Measurements from ENCODE around the gene MAP4K5. TPM values are rescaled to one million over a fixed set of nuclear protein-coding genes. Genes with fewer than 3 reads are reported as not detected.

Gene MAP4K5
- total RNA-seq = 100 to 1,000 TPM in 3 of 4 donors, 10 to 100 TPM in 1; 73.6 to 143 (median 124) TPM

GRCh38 chr14:50532502-50533240 lies at the start of gene MAP4K5:
Gene MAP4K5 (minus strand): TSS chr14:50532569. CDS start chr14:50532049, 520 bp downstream.
- Histone ChIP-seq H3K27me3 (no peaks in the 10 kb centered on the region), H3K36me3 (no peaks in the 10 kb centered on the region), H3K4me1 (peaks cover 10 to 59% (median 21%) of the 10 kb centered on the region in 3 donors), H3K27ac (peak within 1 kb of the TSS; percentile 96 to 98 (median 97)), H3K4me3 (peak within 1 kb of the TSS; percentile 78 to 92 (median 88)), H3K9me3 (no peaks in the 10 kb centered on the region)
- 0% methylated on average over 5 to 33 of the region's 60 CpGs for WGBS, 2 donors
- peak; percentile 61 for DNase-seq
- intact Hi-C loops (cut with DNase I) = loop anchor here (5.0 kb wide), 1 partner anchor 210 kb away; no protein-coding TSS in a partner anchor
- TF ChIP-seq POLR2A (IDR thresholded peaks at IDR 0.05) = peak in 2 of 4 donors; percentile 86
- TF ChIP-seq, protein P1, sequence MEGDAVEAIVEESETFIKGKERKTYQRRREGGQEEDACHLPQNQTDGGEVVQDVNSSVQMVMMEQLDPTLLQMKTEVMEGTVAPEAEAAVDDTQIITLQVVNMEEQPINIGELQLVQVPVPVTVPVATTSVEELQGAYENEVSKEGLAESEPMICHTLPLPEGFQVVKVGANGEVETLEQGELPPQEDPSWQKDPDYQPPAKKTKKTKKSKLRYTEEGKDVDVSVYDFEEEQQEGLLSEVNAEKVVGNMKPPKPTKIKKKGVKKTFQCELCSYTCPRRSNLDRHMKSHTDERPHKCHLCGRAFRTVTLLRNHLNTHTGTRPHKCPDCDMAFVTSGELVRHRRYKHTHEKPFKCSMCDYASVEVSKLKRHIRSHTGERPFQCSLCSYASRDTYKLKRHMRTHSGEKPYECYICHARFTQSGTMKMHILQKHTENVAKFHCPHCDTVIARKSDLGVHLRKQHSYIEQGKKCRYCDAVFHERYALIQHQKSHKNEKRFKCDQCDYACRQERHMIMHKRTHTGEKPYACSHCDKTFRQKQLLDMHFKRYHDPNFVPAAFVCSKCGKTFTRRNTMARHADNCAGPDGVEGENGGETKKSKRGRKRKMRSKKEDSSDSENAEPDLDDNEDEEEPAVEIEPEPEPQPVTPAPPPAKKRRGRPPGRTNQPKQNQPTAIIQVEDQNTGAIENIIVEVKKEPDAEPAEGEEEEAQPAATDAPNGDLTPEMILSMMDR (IDR thresholded peaks at IDR 0.05) = peak; percentile 67 to 96 (median 88)

GRCh38 chr14:50578433-50578832 lies 46.1 kb upstream of the MAP4K5 start:
- H3K36me3 ChIP-seq = no peaks in the 10 kb centered on the region
- TF ChIP-seq POLR2A (IDR thresholded peaks at IDR 0.05) = no peak
- TF ChIP-seq, protein P1 (IDR thresholded peaks at IDR 0.05) = no peak
- no peak overlapping the region for H3K27ac ChIP-seq
- no peaks in the 10 kb centered on the region for H3K9me3 ChIP-seq
- no peak for DNase-seq
- no peaks in the 10 kb centered on the region for H3K4me1 ChIP-seq
- no peak overlapping the region for H3K4me3 ChIP-seq
- intact Hi-C loops (cut with DNase I) = no loop called here
- H3K27me3 ChIP-seq = no peaks in the 10 kb centered on the region

- Histone ChIP-seq H3K27me3 (no peaks in the 10 kb centered on the region), H3K9me3 (no peaks in the 10 kb centered on the region), H3K4me3 (no peak overlapping the region), H3K36me3 (no peaks in the 10 kb centered on the region), H3K27ac (no peak overlapping the region), H3K4me1 (no peaks in the 10 kb centered on the region)
- TF ChIP-seq, protein P1 (IDR thresholded peaks at IDR 0.05) = no peak
- TF ChIP-seq POLR2A (IDR thresholded peaks at IDR 0.05) = no peak
- no peak for DNase-seq
- intact Hi-C loops (cut with DNase I) = no loop called here
Measured at GRCh38 chr14:50577982-50578381, 45.6 kb upstream of the MAP4K5 start.

DNA sequence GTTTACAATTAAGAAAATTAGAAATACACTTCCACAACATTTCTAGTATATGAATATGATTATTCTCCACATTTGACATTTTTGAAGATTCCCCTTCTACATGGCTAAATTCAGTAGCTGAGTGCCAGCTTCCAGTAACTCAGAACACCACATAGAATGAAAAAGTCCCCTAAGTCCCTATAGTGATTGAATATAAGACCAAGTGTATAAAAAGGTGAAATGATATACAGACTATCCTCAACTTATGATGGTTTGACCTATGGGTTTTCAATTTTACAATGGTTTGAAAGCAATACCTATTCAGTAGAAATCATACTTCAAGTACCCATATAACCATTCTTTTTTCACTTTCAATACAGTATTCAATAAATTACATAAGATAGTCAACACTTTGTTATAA lies 43.4 kb upstream of the MAP4K5 start:
- Histone ChIP-seq H3K36me3 (no peaks in the 10 kb centered on the region), H3K27me3 (no peaks in the 10 kb centered on the region), H3K4me3 (no peak overlapping the region), H3K27ac (no peak overlapping the region), H3K4me1 (no peaks in the 10 kb centered on the region), H3K9me3 (peaks cover 0 to 16% (median 0%) of the 10 kb centered on the region in 3 donors)
- TF ChIP-seq, protein P1 (IDR thresholded peaks at IDR 0.05) = no peak
- no peak for TF ChIP-seq POLR2A (IDR thresholded peaks at IDR 0.05)
- intact Hi-C loops (cut with DNase I) = no loop called here
- no peak for DNase-seq

- Histone ChIP-seq H3K27me3 (no peaks in the 10 kb centered on the region), H3K4me1 (no peaks in the 10 kb centered on the region), H3K36me3 (no peaks in the 10 kb centered on the region), H3K27ac (no peak overlapping the region), H3K9me3 (peaks cover 0 to 35% (median 16%) of the 10 kb centered on the region in 3 donors), H3K4me3 (no peak overlapping the region)
- 81 to 92% methylated on average over 2 of the region's 2 CpGs for WGBS, 2 donors
- no peak for DNase-seq
- no peak for TF ChIP-seq POLR2A (IDR thresholded peaks at IDR 0.05)
- TF ChIP-seq, protein P1 (IDR thresholded peaks at IDR 0.05) = no peak
- intact Hi-C loops (cut with DNase I) = no loop called here
Measured at GRCh38 chr14:50573862-50574261, 41.5 kb upstream of the MAP4K5 start.

Data from esophagus squamous epithelium (tissue), 5 donors.